ENCODE data around the gene PTCSC3. TPM values are rescaled to one million over a fixed set of nuclear protein-coding genes. Genes with fewer than 3 reads are reported as not detected.

The PTCSC3 gene
- total and polyA plus RNA-seq, 2 experiments from 2014 or later: not detected

- no peaks in the 10 kb centered on the region for H3K36me3 Mint-ChIP-seq (ENCODE audit: low read depth)
- Histone ChIP-seq H3F3A (replicated peaks; ENCODE audit: low read depth) (no peaks in the 10 kb centered on the region), H3K4me1 (ENCODE audit: insufficient read depth) (no peaks in the 10 kb centered on the region), H3K36me3 (ENCODE audit: insufficient read depth) (no peaks in the 10 kb centered on the region), H3K9me2 (ENCODE audit: insufficient read depth) (no peaks in the 10 kb centered on the region), H3K27me3 (ENCODE audit: insufficient read depth) (no peaks in the 10 kb centered on the region), H3K4me2 (no peak overlapping the region), H3K27ac (ENCODE audit: low read depth) (no peak overlapping the region), H2AFZ (no peak overlapping the region), H3K79me2 (replicated peaks; ENCODE audit: insufficient read depth) (no peaks in the 10 kb centered on the region), H3K4me3 (no peak overlapping the region), H4K20me1 (replicated peaks; ENCODE audit: insufficient read depth) (no peaks in the 10 kb centered on the region)
- peaks cover 10% of the 10 kb centered on the region for H3K4me1 Mint-ChIP-seq
- no peaks in the 10 kb centered on the region; the same call in 2 of the 3 replicates for H3K9me3 Mint-ChIP-seq
- no peak for DNase-seq (ENCODE audit: low spot score)
- no peak for ATAC-seq
- no peaks in the 10 kb centered on the region for H3K27me3 Mint-ChIP-seq (ENCODE audit: insufficient read depth, low read depth, poor library complexity)
- no peak overlapping the region for H3K27ac Mint-ChIP-seq
- TF ChIP-seq ETS1 (IDR thresholded peaks at IDR 0.05): no peak
- TF ChIP-seq STAT1 (IDR thresholded peaks at IDR 0.05; ENCODE audit: unreplicated experiment): no peak
- TF ChIP-seq EZH2 (IDR thresholded peaks at IDR 0.05; ENCODE audit: low read depth, unreplicated experiment): no peak
- TF ChIP-seq EZH2phosphoT487 (IDR thresholded peaks at IDR 0.05; ENCODE audit: unreplicated experiment): no peak
- no peak for TF ChIP-seq ZNF114 (CRISPR knock-in tag; IDR thresholded peaks at IDR 0.05)
- no peak for TF ChIP-seq ZNF462 (CRISPR knock-in tag; IDR thresholded peaks at IDR 0.05)
- no peak for TF ChIP-seq CREB1 (CRISPR knock-in tag; IDR thresholded peaks at IDR 0.05; ENCODE audit: low read depth)
- no peak for TF ChIP-seq REST (IDR thresholded peaks at IDR 0.05; ENCODE audit: unreplicated experiment)
- no peak for TF ChIP-seq ZNF331 (CRISPR knock-in tag; IDR thresholded peaks at IDR 0.05; ENCODE audit: low read depth)
- no peak for TF ChIP-seq NANOG (IDR thresholded peaks at IDR 0.05; ENCODE audit: borderline replicate concordance)
- no peak for TF ChIP-seq JUNB (IDR thresholded peaks at IDR 0.05; ENCODE audit: unreplicated experiment)
- H3K4me3 Mint-ChIP-seq: no peak overlapping the region
Measured at GRCh38 chr14:36163451-36163850, 13.1 kb downstream of the PTCSC3 start.
